ENCODE measurements around the gene NDUFB7.
"Not testable (repeated sequence)": the region's sequence is repeated elsewhere in the genome, so short reads cannot be mapped to it uniquely, and the experiment has no call there.

Gene NDUFB7

DNA sequence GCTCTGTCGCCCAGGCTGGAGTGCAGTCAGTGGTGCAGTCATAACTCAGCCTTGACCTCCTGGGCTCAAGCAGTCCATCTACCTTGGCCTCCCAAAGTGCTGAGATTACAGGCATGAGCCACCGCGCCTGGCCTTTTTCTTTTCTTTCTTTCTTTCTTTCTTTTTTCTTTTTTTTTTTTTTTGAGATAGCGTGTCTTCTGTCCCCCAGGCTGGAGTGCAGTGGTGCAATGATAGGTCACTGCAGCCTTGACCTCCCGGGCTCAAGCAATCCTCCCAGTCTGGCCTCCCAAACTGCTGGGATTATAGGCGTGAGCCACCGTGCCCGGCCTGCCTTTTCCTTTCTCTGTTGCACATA, 19.9 kb downstream of the NDUFB7 start:
- FAIRE-seq = not testable (repeated sequence)

DNA sequence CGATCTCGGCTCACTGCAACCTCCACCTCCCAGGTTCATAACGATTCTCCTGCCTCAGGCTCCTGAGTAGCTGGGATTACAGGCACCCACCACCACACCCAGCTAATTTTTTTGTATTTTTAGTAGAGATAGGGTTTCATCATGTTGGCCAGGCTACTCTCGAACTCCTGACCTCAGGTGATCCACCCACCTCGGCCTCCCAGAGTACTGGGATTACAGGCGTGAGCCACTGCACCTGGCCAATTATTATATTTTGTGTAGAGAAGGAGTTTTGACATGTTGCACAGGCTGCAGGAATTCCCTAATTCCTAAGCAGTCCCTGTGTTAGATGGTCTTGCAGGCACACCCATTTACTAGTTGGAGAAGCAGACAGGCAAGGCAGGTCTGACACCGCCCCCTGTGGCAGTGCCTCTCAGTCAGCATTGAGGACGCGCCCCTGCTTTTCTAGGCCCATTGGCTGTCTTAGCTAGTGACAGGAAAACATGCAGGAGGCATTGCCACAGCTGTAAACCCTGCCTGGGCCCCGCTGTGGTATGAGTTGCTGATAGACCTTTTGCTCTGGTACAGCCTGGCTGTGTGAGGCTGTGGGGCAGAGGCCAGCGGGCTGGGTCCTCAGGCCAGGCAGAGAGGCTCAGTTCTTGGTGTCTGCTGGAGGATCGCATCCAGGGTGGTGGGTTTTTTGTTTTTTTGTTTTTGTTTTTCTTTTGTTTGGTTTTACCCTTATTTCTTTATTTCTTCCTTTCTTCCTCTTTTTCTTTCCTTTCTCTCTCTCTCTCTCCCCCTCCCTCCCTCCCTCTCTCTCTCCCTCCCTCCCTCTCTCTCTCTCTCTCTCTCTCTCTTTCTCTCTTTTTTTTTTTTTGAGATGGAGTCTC, 20.5 kb downstream of the NDUFB7 start:
- FAIRE-seq = not testable (repeated sequence)

DNA sequence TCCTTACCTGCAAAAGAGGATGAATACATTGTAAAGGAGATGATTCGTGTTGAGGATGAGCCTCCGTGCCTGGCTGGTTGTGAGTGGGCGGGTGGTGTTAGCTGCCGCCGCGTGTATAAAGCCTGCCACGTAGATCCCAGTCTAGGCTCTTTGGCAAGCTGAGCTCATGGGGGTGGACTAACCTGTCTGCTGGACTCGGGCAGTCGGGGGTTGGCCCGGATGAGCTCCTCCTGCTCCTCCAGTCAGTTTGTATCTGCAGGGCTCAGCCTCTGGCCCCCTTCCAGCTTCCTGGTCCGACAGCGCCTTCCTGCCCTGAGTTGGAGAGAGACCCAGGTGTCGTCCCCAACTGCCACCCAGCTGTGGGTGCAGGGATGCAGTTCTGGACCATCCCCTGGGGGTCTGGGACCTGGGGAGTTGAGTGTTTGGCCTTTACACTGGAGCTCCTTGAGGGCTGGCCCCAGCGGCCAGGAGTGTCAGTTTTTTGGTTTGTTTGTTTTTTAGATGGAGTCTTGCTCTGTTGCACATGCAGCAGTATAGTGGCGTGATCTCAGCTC, 21.6 kb downstream of the NDUFB7 start:
- no peak for FAIRE-seq

DNA sequence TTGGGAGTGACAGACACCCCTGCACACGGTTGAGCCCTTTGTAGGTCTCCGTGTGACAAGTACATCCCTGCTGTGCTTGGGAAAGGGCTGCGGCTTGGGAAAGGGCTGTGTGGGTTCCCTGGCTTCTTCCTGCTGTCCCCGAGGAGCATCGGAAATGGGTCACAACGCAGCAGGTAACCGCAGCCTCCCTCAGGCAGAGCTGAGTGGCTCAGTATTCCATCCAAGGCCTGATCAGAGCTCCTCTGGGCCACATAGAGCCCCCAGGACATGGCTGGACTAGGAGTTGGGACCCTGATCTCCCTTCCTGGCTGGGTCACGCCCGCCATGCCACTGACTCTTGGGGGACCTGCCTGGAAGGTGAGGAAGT, 26.2 kb downstream of the NDUFB7 start:
- no peak for FAIRE-seq

- FAIRE-seq = no peak
These were observed 26.7 kb downstream of the NDUFB7 start for GRCh38 chr19:14544977-14545715.

DNA sequence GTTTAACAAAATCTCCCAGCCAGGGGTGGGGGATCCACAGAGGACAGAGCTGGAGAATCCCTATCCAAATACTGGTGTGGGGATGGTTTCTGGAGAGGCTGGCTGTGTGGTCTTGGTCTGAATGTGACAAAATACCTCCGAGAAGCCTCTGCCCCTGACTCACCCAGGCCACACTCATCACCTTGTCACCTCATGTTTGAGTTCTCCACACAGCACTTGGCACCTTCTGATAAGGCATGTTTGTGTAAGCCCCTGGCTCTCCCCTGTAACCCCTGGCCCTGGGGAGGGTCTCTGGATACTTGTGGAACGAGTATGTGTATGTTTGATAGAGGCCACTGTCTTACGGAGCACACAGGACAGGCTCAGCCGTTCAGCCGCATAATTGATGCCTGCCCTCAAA, 27.8 kb downstream of the NDUFB7 start:
- no peak for FAIRE-seq

GRCh38 chr19:14542711-14543328, 29.0 kb downstream of the NDUFB7 start:
- FAIRE-seq = no peak

DNA sequence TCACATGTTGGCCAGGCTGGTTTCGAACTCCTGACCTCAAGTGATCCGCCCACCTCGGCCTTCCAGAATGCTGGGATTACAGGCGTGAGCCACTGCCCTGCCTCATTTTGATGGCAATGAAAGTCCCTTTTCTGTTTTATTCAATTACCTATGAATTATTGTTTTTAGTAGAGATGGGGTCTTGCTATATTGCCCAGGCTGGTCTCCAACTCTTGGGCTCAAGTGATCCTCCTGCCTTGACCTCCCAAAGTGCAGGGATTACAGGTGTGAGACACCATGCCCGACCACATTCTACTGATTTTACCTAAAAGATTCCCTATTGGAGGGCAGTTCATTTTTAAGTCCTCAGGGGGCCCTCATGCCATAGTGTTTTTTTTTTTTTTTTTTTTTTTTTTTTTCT, 29.9 kb downstream of the NDUFB7 start:
- FAIRE-seq = not testable (repeated sequence)

DNA sequence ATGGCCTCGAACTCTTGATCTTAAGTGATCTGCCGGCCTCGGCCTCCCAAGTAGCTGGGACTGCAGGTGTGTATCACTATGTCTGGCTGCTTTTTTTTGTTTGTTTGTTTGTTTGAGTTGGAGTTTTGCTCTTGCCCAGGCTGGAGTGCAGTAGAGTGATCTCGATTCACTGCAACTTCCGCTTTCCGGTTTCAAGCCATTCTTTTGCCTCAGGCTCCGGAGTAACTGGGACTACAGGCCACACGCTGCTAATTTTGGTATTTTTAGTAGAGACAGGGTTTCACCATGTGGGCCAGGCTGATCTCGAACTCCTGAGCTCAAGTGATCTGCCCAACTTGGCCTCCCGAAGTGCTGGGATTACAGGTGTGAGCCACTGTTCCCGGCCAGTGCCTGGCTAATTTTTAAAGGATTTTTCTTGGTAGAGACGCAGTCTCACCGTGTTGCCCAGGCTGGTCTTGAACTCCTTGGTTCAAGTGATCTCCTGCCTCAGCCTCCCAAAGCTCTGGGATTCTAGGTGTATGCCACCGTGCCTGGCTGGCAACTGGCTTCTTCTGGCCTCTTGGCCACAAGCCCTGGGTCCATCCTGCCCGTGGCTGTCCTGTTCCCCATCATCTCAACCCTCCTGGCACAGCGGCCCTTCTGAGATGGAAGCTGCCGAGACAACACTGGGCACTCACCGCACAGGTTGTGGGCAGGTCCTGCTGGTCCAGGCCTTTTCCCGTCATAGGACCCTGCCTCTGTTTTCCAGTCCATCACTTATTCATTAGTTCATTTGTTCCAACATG, 30.9 kb downstream of the NDUFB7 start:
- FAIRE-seq = no peak

DNA sequence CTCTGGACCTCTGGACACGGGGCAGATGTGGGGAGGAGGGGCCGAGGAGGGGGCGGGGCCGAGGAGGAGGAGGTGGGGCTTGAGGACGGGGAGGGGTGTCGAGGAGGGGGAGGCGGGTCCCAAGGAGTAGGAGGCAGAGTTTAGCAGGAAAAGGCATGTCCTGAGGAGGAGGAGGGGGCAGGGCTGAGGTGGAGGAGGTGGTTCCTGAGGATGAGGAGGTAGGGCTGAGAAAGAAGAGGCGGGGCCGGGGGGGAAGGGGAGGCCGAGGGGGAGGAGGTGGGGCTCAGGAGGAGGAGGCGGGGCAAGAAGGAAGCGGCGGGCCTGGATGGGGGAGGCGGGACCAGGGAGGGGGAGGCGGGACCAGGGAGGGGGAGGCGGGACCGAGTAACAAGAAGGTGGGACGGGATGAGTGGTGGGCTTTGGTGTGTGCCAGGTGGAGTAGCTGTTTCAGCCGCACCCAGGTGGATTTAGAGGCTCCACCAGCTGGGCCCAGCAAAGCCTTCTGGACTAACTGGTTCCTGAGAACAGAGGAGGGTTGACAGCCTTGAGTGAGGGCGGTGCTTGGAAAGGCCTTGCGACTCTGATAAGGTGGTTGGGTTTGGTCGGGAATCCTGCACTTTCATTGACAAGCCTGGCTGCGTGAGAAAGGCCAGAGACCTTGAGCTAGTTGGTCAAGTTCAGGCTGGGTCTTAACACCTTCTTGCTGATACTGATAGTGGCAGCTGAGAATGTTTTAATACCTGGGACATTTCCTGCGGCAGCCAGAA, 34.8 kb downstream of the NDUFB7 start:
- FAIRE-seq = no peak

DNA sequence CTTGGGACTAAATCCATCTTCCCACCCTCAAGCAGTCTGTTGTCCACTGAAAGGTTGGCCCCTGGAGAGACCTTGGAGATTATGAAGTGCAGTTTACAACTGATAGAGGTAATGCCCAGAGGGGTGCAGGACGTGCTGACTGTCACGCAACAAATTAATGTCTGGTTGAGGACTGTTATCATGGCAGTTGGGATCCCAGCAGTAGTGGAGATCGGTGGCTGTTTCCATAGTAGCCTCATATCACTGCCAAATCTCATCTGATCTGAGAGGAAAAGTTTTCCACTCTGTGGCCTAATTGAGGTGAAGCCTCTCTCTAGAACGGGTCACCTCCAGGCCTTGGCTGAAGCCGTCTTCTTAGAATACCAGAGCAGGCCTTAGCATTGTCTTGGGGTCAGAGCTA, 38.4 kb downstream of the NDUFB7 start:
- FAIRE-seq = no peak

DNA sequence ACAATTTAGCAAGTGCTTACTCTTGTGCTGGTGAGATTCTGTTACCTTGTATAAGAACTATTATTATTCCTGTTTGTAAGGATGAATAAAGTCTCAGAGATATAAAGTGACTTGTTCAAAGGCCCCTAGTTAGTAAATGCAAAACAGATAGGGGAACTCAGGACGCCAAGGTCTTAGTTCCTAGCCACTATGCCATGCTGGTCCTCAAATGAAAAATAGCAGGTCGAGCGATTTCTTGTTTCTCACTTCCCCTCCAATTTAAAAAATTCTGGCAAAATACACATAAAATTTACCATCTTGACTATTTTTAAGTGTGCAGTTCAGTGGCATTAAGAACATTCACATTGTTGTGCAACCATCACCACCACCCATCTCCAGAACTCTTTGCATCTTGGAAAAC, 41.4 kb downstream of the NDUFB7 start:
- FAIRE-seq = no peak

GRCh38 chr19:14530005-14530348, 41.9 kb downstream of the NDUFB7 start:
- no peak for FAIRE-seq

DNA sequence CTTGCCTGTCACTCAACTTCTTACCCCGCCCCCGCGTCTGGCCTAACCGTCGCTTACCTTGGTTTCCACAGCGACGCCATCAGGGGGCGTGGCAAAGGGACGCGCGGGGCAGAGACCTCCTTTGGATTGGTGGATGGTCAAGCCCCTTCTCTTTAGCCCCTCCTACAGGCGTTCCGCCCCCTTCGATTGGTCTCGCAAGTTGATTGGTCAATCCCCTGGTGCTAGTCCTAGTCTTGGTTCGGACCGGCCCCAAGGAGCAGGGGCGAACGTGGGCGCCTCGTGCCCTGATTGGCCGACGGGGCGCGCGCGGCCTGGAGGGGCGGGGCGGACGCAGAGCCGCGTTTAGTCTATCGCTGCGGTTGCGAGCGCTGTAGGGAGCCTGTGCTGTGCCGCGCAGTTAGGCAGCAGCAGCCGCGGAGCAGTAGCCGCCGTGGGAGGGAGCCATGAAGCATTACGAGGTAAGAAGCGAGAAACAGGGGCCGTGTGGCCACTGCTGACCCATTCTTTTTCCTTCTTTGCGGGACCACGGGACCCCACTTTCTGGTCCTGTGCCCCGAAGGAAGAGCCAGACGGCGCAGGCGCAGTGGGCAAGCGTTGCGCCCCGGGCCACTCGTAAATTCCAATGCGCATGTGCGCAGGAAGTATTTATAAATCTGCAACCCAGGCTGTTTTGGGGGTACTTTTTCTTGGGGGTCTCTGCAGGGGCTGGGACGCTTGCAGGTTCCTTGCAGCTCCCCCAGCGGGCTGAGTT, 42.4 kb downstream of the NDUFB7 start, which contains the start of gene TECR:
TSS of gene TECR (plus strand) at position 341 of the 751 bp plus-strand sequence. CDS start at position 444, 103 bp downstream.
- no peak for FAIRE-seq

- FAIRE-seq = no peak
These were observed 43.2 kb downstream of the NDUFB7 start for GRCh38 chr19:14528419-14529253.

DNA sequence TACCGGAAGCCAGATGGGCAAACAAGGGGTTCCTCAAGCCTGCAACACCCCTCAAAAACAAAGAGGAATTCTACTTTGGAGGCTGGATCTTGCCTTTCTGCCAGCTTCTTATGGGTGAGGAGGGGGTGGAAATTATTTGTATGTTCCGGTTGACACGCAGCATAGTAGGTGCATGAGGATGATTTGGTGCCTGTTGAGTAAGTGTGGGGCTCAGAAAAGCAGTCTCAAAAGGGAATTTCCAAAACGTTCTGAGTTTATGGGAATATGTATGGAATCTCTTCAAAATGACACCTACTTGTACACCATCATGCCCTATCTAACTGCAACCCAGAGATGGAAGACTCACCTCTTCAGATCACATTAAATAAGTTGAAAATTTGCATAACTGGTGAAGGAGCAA, 45.4 kb downstream of the NDUFB7 start:
- FAIRE-seq = no peak

DNA sequence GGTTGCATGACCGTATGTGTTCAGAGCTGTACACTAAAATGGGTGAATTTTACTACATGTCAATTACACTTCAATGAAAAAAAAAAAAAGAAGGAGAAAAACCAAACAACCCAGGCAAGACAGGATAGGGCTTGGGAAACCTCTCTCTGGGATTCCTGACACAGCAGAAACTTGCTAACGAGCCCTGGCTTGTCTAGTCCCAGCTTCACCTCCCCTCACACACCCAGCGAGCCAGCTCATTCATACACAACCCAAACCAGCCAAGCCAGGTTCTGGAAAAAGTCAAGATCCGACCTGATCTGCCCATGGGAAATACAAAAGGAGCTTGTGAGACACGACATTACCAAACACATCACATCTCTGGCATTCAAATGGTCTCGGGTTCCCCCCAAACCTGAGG, 46.1 kb downstream of the NDUFB7 start:
- FAIRE-seq = no peak

GRCh38 chr19:14520543-14520942, 51.3 kb downstream of the NDUFB7 start:
- no peak for FAIRE-seq

GRCh38 chr19:14519860-14520407, 51.9 kb downstream of the NDUFB7 start:
- no peak for FAIRE-seq

All from islet of Langerhans (tissue), 1 donor.